GM12873 (cell line): ENCODE data around the gene SH3TC1.

Experiments used
- CTCF ChIP-seq: IDR thresholded peaks from 2 replicates; pipeline ENCODE4 v1.5.1; 2012; ENCODE audit warnings: low read depth, mild to moderate bottlenecking, moderate library complexity, low read length, control low read depth; ENCODE audit not compliant: insufficient read depth; ENCODE audit errors: missing control alignments

SH3TC1 gene

GRCh38 chr4:8230033-8230432 is 30.9 kb downstream of the SH3TC1 start:
- TF ChIP-seq CTCF, result no peak

GRCh38 chr4:8230891-8231290 is 31.8 kb downstream of the SH3TC1 start:
- TF ChIP-seq CTCF, result no peak

DNA sequence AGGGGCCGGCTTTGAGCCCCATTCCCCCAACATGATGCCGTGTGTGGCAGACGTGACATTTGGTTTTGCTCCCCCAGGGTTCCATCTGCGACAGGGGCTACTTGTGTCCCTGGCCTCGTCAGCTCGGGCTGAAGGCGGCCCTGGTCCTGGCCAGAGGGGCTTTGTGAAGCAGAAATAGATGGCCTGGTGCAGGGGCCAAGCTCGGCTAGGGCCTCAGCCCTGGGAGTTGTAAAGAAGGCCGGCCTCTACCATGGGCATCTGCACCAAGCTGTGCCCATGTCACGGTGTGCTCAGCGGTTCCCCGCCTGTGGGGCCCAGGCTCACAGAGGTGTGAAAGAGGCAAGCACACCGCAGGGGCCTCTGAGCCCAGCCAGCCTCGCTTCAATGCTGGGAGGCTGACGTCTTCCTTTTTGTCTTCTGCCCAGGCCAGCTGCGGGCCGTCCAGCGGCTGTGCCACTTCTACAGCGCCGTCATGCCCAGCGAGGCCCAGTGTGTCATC is 32.5 kb downstream of the SH3TC1 start:
- no peak for TF ChIP-seq CTCF

DNA sequence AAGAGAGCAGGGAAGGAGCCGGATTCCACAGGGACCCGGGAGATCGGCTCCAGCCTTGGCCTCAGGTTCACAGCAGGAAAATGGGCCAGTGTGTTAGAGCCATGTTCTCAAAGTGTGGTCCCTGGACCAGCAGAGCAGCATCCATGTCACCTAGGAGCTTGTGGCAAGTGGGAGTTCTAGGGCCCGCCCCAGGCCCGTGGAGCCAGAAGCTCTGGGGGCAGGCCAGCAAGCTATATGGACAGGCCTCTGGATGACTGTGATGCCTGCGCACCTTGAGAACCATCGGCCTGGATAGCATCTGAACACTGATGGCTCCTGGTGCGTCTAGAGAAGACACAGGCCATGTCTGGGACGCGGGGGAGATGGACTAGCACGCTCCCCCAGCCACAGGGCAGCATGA is 33.7 kb downstream of the SH3TC1 start:
- TF ChIP-seq CTCF, result no peak

DNA sequence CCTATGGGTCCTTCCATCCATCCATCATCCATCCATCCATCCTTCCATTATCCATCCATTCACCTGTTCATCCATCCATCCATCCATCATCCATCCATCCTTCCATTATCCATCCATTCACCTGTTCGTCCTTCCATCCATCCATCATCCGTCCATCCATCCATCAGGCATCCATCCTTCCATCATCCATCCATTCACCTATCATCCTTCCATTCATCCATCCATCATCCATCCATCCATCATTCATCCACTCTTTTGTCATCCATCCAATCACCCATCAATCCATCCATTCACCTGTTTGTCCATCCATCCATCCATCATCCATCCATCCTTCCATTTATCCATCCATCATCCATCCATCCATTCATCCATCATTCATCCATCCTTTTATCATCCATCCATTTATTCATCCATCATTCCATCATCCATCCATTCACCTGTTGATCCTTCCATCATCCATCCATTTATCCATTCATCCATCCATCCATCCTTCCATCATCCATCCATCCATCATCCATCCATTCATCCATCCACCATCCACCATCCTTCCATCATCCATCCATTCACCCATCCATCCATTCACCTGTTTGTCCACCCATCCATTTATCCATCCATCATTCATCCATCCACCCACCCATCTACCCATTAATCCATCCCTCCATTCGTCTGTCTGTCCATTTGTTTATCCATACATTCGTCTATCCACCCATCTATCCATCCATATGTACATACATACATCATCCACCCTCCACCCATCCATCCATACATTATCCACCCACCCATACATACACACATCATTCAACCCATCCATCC is 34.8 kb downstream of the SH3TC1 start:
- no peak for TF ChIP-seq CTCF

- TF ChIP-seq CTCF, result no peak
Observed at GRCh38 chr4:8234715-8235114, 35.6 kb downstream of the SH3TC1 start.

DNA sequence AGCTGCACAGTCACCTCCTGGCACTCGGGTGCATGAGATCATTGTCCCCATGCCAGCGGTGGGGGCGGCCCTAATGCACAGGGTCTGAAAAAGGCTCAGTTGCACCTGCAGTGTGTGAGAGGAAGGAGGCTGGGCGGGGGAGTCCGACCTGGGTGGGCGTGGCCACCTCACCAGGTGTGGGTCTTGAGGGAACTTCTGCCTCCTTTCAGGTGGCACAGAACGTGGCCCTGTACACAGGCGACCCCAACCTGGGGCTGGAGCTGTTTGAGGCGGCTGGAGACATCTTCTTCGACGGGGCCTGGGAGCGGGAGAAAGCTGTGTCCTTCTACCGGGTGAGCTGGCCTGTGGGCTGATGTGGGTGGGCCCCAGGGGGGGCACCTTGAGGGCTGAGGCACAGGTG is 36.1 kb downstream of the SH3TC1 start:
- no peak for TF ChIP-seq CTCF
